Measurements from ENCODE around the gene NHLH2.

GRCh38 chr1:115815694-115816093 is 25.2 kb downstream of the NHLH2 start:
- no peak for TF ChIP-seq POLR2A (IDR thresholded peaks at IDR 0.05; ENCODE audit: low read depth, low read length)
- no peak for TF ChIP-seq POLR2AphosphoS5 (IDR thresholded peaks at IDR 0.05; ENCODE audit: low read depth, low read length)
- no peak for TF ChIP-seq TAF1 (IDR thresholded peaks at IDR 0.05; ENCODE audit: low read depth, low read length)
